NT2/D1 (cell line): ENCODE results near the gene SDHD.

Experiments
- SUZ12 ChIP-seq: IDR thresholded peaks from 2 replicates; pipeline ENCODE4 v1.6.1; 2011; ENCODE audit not compliant: insufficient read length, insufficient read depth; ENCODE audit errors: extremely low read depth
- YY1 ChIP-seq: IDR thresholded peaks from 2 replicates; pipeline ENCODE4 v1.6.1; 2011; ENCODE audit not compliant: insufficient read length, insufficient read depth

DNA sequence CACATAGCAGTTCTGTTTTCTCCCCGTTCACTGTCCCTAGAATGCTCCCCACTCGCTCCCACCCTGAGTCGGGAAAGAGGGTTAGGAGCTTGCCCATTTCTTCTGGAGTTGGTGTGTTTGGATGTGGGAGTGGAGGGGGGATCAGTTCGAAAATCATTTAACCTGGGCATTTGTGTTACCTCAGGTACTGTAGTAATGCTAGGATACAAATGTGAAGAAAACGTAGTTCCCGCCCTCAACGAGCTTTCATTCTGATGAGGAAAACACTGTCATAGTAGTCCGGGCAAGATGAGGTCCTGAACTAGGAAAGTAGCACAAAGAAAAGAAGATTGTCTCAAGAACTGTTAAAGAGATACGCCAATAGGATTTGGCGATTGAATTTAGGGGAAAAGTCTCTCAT lies 539 bp downstream of the SDHD start:
- TF ChIP-seq YY1 (no peak), SUZ12 (no peak)
